ENCODE data around the gene EVI5. TPM values are rescaled to one million over a fixed set of nuclear protein-coding genes. Genes with fewer than 3 reads are reported as not detected.
"Not testable (repeated sequence)": the region's sequence is repeated elsewhere in the genome, so short reads cannot be mapped to it uniquely, and the experiment has no call there.

EVI5 gene
- total RNA-seq, 1 experiment from 2014 or later: 18.9 TPM

DNA sequence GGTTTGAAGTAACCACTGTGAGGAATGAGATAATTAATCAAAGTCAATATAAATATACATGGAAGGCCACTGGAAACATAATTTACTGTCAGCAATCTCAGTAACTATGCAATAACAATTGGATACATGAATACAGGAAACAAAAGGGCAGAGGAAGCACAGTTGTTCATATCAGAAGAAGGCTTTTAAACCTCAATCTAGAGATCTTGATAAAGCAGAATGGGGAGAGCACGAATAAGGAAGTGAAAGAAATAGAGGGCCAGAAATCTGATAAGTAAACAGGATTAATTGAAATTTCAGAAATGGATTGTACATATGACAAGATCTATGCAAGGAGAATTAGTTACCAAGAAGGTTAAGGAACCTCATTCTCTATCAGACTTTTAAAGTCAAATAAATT is 93.0 kb downstream of the EVI5 start:
- no peak for DNase-seq (ENCODE audit: low read depth)

DNA sequence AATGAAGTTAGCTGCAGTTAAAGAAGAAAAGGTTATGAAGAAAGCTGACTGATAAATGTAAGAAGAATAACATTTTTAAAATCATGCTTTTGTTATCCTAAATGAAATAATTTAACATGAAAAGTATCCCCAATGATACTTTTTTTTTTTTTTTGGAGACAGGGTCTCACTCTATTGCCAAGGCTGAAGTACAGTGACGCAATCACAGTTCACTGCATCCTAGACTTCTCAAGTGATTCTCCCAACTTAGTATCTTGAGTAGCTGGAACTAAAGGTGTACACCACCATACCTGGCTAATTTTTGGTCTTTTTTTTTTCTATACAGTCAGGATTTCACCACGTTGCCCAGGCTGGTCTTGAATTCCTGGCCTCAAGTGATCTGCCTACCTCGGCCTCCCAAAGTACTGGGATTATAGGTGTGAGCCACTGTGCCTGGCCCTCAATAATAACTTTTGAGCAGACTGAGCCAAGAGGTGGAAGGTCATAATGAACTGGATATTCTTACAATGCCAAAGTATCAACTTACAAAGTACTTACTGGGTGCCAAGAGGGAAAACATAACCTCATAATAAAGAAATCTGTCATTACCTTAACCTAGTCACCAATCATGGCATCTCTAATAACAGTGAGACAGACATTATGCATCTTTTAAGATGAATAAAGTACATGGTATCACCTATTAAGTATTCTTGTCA is 94.5 kb downstream of the EVI5 start:
- DNase-seq (ENCODE audit: low read depth): no peak

DNA sequence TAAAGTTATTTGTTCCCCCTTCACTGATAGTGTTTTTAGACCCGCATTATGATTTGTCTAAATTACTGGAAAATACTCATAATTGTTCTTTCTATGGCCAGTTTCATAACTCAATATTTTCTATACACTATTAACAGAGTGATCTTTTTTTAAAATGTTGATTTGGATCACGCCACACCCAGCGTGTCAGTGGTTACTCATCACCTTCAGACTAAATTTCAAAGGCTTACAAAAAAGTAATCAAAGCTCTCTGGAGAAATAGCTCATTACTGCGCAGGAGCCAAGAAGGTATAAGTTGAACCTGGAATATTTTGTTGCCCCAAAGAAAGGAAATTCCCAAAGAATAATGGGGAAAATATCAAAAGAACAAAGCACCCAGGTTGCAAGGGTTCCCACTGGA is 104.9 kb downstream of the EVI5 start:
- no peak for DNase-seq (ENCODE audit: low read depth)

DNA sequence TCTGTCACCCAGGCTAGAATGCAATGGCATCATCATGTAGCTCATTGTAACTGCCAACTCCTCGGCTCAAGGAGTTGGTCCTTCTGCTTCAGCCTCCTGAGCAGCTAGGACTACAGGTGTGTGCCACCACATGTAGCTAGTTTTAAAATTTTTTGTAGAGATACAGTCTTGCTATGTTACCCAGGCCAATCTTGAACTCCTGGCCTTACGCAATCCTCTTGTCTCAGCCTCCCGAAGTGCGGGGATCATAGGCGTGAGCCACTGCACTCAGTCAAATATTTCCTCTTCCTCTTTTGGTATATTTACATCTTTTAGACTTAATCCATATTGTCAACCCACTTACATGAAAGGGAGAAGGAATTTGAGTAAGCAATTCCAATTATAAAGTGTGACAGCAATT is 121.1 kb downstream of the EVI5 start:
- no peak for DNase-seq (ENCODE audit: low read depth)

DNA sequence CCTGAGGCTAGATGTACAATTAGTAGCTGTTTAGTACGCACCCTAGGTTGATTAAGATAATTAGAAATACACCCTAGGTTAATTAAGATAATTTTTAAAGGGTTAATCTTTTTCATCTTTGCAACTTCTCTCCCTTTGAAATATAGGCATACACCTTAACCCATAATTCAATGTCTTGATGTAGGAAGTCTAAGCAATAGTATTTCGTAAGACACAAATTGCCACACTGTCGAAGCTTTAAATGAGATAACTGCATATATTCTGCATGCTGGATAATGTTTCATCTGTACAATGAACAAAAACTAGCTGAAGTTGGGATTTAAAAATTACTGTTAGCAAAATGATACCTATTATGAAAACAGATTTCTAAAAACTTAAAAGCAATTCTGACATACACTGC is 122.9 kb downstream of the EVI5 start:
- no peak for DNase-seq (ENCODE audit: low read depth)

DNA sequence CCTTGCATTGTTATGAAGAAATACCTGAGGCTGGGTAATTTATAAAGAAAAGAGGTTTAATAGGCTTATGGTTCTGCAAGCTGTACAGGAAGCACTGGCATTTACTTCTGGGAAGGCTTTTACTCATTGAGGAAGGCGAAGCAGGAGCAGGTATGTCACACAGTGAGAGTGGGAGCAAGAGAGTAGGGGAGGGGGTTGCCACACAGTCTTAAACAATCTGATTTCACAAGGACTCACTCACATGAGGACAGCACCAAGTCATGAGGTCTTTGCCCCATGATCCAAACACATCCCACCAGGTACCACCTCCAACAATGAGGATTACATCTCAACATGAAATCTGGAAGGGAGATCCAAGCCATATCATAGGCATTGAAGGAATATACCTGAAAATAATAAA is 127.2 kb downstream of the EVI5 start:
- no peak for DNase-seq (ENCODE audit: low read depth)

DNA sequence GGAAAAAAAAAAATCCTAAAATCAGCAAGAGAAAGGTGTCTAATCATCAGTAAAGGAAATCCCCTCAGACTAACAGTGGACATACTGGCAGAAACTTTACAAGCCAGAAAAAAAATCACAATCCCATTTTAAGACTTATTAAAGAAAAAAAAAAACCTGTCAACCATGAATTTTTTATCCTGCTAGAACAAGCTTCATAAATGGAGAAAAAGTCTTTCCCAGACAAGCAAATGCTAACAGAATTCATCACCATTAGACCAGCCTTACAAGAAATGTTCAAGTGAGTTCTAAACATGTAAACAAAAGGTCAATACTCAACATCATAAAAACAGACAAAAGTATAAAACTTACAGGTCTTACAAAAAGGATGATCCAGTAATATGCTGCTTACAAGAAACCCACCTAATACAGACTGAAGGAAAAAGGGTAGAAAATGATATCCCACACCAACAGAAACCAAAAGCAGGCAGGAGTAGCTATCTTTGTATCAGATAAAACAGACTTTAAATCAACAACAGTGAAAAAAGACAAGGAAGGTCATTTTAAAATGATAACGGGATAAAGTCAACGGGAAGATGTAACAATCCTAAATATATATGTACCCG is 129.6 kb downstream of the EVI5 start:
- DNase-seq (ENCODE audit: low read depth): no peak

DNA sequence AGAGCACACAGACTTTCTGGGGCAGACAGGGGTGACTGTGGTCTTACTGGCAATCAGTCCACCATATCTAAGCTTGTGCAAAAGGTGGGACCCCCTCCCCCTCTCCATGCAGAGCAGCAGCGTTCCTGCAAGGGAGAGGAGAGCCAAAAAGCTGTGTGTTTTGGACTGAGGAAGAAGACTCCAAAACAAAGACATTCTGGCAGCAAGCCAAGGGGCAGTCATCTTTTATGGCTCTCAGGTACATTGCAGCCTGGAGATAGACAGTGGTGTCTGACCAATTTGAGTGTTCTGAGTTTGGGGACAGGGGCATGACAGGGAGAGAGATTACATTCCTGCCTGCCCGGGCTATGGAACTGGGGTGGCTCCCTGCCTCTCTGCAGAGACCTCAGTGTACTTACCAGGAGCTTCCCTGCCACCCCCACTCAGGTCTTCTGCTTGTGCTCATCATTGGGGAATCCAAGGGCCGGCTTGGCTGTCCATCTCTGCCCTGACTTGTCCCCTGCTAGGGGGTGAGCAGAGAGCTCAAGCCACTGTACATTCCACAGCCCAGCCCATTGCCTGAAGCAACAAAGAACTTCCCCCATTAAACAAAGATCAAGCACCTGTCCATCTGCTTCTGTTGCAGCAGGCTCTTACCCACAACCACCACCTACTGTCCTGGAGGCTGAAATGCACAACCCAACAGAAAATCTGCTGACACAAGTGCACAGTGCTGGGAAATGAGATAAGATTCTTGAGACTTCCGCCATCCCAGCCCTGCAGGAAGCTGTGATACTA is 131.1 kb downstream of the EVI5 start:
- no peak for DNase-seq (ENCODE audit: low read depth)

DNA sequence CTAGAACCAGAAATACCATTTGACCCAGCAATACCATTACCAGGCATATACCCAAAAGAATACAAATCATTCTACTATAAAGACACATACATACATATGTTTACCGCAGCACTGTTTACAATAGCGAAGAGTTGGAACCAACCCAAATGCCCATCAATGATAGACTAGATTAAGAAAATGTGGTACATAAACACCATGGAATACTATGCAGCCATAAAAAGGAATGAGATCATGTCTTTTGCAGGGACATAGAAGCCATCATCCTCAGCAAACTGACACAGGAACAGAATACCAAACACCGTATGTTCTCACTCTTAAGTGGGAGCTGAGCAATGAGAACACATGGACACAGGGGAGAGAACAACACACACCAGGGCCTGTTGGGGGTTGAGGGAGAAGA is 144.2 kb downstream of the EVI5 start:
- DNase-seq (ENCODE audit: low read depth): not testable (repeated sequence)

DNA sequence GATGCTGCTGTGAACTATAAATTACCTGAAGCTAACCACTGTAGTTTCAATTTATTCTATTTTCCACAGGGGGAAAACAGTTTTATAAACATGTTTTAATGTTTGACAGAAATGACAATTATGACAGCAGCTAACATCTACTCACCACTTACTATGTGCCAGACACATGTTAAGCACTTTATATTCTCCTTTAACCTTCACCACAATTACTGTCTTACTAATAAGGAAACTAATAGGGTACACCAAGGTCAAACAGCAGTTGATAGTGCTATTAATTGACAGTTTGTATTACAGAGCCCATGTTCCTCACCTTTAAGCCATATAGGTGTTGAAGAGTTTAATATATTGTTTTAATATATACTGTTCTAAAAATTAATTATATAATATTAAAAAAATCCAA is 146.4 kb downstream of the EVI5 start:
- no peak for DNase-seq (ENCODE audit: low read depth)

DNA sequence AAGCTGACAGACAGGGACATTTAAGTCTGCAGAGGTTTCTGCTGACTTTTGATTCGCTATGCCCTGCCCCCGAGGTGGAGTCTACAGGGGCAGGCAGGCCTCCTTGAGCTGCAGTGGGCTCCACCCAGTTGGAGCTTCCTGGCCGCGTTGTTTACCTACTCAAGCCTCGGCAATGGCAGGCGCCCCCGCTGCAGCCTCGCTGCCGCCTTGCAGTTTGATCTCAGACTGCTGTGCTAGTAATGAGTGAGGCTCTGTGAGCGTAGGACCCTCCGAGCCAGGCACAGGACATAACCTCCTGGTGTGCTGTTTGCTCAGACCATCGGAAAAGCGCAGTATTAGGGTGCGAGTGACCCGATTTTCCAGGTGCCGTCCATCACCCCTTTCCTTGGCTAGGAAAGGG is 149.7 kb downstream of the EVI5 start:
- not testable (repeated sequence) for DNase-seq (ENCODE audit: low read depth)

DNA sequence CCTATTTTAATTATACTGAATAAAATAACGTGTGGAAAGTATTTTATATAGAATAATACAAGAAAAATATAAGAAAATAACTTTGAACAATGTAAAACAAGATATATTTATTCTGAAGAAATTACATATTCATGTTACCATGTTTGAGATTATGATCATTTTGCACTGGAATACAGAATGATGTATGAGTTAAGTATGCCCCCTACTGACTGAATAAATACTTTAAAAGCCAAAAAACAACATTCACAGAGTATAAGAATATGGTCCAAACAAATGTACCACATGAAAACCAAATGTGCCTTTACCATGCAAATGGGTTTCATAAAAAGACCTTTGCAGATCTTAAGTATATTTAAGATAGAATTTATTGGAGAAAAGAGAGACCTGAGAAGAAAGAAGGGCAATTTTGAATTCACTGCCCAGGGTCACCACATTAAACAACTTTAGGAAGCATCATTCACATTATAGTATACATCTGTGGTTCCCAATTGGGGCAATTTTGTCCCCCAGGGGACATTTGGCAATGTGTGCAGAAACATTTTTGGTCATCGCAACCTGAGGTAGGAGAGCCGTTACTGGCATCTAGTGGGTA is 161.6 kb downstream of the EVI5 start:
- no peak for DNase-seq (ENCODE audit: low read depth)

DNA sequence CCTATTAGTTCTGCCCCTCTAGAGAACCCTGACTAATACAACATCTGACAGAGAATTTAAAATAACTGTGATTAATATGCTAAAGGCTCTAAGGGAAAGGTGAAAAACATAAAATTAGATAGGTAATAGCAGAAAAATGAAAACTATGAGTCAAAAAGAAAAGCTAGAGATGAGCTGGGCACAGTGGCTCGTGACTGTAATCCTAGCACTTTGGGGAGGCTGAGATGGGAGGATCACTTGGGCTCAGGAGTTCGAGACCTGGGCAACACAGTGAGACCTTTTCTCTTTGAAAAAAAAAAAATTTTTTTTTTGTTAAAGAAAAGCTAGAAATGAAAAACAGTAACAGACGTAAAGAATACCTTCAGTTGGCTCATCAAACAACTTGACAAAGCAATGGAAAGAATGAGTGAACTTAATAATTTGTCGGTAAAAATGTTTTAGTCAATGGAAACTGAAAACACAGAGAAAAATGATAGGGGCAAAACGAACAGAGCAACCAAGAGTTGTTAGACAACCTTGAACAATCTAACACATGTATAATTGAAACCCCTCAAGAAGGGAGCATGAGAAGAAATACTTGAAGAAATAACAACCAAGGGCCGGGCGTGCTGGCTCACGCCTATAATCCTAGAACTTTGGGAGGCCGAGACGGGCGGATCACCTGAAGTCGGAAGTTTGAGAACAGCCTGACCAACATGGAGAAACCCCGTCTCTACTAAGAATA is 165.3 kb downstream of the EVI5 start:
- DNase-seq (ENCODE audit: low read depth): no peak

DNA sequence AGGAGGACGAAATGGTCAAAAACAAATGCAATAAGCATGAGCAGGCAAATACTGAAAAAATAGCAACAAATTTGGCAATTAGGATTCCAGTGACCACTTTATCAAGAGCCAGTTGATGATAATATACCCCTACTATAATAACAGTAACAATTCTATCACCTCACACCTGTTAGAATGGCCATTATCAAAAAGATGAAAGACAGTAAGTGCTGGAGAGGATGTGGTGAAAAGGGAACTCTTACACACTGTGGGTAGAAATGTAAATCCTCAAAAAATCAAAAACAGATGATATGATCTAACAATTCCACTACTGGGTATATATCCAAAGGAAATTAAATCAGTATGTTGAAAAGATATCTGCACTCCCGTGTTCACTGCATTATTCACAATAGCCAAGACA is 183.9 kb downstream of the EVI5 start:
- no peak for DNase-seq (ENCODE audit: low read depth)

DNA sequence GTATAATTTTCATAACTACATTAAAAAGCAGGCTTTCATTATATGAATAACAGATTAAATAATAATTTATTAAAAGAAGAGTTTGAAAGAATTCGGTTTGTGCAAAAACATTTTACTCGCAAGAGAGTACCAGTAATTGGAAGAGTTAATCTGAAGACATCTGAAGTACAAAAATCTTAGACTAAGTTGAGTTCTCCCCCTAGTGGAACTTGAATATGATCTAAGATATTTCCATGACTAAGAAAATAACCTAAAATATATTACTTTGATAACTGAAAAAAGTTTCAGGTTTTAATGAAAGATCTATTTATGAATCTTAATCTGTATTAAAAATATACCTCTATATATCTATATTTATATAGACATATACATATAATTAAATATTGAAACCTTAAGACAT is 185.7 kb downstream of the EVI5 start:
- DNase-seq (ENCODE audit: low read depth): no peak

DNA sequence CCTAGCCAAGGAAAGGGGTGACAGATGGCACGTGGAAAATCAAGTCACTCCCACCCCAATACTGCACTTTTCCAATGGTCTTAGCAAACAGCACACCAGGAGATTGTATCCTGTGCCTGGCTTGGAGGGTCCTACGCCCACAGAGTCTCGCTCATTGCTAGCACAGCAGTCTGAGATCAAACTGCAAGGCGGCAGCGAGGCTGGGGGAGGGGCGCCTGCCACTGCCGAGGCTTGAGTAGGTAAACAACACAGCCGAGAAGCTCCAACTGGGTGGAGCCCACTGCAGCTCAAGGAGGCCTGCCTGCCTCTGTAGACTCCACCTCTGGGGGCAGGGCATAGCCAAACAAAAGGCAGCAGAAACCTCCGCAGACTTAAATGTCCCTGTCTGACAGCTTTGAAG is 195.5 kb downstream of the EVI5 start:
- not testable (repeated sequence) for DNase-seq (ENCODE audit: low read depth)

DNA sequence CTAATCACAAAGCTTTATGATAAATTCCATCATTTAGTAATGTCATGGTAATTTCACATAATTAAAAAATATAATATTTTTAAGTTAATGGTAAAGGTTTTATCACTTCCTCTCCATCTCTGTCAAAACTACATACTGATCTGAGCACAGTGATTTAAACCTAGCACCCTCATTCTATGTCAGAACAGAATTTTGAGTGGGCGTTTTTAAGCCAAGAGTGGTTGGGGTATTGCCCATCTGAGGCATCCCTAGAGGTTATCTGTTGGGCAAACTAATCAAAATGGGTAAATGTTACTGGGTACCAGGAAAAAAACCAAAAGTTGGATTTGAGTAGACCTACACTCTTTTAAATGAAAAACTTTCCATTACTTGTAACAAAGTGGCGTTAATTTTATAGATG is 197.5 kb downstream of the EVI5 start:
- DNase-seq (ENCODE audit: low read depth): no peak

DNA sequence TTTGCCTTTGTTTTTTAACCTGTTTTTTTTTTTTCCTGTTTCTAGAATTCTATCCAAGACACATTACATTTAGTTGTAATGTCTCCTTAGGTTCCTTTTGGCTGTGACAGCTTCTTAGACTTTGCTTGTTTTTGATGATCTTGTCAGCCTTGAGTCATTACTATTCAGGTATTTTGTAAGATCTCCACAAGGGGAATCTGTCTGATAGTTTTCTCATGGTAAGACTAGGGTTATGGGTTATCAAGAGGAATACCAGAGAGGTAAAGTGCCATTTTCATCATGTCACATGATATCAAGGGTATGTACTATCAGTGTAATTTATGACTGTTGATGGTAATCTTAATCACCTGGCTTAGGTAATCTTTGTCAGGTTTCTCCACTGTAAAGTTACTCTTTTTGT is 199.1 kb downstream of the EVI5 start:
- DNase-seq (ENCODE audit: low read depth): no peak

DNA sequence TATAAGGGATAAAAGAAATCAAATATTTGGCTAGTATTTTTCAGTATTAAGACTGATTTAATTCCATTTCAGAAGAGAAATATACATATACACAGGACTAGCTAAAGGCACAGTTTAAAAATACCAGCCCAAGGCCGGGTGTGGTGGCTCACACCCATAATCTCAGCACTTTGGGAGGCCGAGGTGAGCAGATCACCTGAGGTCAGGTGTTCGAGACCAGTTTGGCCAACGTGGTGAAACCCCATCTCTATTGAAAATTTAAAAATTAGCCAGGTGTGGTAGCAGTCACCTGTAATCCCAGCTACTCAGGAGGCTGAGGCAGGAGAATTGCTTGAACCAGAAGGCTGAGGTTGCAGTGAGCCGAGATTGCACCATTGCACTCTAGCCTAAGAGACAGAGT is 200.1 kb downstream of the EVI5 start:
- DNase-seq (ENCODE audit: low read depth): not testable (repeated sequence)

DNA sequence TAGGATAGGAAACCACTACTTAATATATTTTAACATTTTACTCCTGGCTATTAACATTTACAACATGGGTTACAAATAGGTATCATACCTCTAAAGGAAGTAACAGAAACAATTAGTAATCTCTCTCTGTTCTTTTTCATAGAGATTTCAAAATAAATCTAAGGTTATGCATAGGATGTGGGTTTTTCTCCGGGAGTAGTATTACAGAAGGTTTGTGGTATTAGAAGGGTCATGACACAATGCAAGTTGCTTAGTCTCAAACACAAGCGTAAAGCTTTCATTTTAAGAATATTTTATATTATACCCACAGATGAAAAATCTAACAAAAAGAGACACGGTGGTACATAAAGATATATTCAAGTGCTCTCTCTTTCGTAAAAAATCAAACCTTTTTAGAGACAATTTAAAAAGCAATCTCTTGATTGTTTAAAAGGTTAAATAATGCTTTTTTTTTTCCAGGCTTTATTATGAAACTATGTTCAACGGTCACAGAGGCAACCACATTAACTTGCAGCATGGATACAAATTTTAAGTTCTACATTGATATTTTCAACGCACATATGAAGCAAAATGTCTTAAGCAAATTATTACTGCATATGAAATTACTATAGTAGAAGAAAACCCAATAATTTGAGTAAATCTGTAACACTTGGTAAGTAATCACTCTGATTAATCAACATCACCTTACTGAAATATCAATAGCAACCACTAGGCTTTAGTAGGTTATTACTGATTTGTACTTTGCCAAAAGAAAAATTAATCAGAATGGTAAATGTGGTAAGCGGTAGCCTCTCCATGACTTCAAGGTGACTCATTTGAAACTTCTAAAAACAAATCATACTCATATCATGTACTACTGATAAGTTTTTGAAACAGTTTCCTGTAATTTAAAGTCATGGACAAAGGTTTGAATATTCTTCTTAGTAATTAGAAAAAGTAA is 200.8 kb downstream of the EVI5 start:
- DNase-seq (ENCODE audit: low read depth): peak; percentile 64
